Brain microvascular endothelial cell (primary cell): ENCODE results near the gene KCNQ1OT1.

ENCODE experiments used
- DNase-seq: peaks from one replicate; pipeline ENCODE4 v3.0.0-alpha.2; 2020
- H3K27ac ChIP-seq: fragments of 250-450 bp; sonication (Bioruptor Pico); 2 replicates; pipeline ENCODE4 v1.5.1; 2020; ENCODE audit warnings: mild to moderate bottlenecking, moderate library complexity
- H3K27me3 ChIP-seq: fragments of 250-450 bp; sonication (Bioruptor Pico); replicated peaks from 2 replicates; pipeline ENCODE4 v1.5.1; 2020; ENCODE audit warnings: mild to moderate bottlenecking
- H3K36me3 ChIP-seq: fragments of 250-450 bp; sonication (Bioruptor Pico); replicated peaks from 2 replicates; pipeline ENCODE4 v1.5.1; 2020; ENCODE audit warnings: mild to moderate bottlenecking
- H3K4me3 ChIP-seq: 2 replicates; pipeline ENCODE4 v1.5.1; 2011; ENCODE audit warnings: low read depth, mild to moderate bottlenecking, control low read depth, low read length, moderate library complexity
- in situ Hi-C: cut with HindIII; loops from 2 replicates; pipeline ENCODE4 v1.10.0; 2017; ENCODE audit warnings: low sequenced_read_pairs, low pct_ligation_motif_present
- TF ChIP-seq, protein P1 (sequence below): IDR thresholded peaks from 2 replicates; pipeline ENCODE4 v1.5.1; 2011; ENCODE audit warnings: low read depth, mild to moderate bottlenecking, moderate library complexity, low read length, control low read depth, inconsistent platforms; ENCODE audit errors: missing control alignments

KCNQ1OT1 gene

DNA sequence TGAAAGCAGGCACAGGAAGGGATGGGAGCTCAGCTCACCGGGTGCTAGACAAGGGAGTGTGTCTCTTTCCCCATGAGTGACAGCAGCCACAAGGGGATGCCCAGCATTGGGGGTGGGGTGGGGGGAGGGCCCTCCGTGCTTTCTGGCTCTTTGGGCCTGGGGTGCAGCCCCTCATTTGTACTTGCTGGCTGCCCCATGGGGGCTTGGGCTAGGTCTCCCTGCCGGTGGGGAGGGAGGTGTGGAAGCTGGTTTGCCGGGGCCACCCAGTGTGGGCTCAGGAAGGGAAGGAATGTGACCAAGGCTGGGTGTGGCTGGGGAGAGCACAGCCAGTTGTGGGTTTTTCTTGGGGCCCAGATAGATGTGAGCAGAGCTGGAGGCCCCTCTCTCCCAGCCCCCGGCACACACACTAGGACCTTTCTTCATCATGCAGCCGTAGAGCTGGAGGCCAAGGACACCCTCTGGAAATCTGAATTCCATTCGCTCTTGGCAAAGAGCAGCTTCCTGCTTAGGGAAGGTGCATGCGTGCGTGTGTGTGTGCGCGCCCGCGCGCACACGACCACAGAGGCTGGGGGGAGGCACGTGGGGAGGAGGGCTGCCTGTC is 25.8 kb downstream of the KCNQ1OT1 start:
- no peak overlapping the region for H3K27ac ChIP-seq
- H3K27me3 ChIP-seq = no peaks in the 10 kb centered on the region
- DNase-seq = no peak
- no peaks in the 10 kb centered on the region for H3K36me3 ChIP-seq
- no peak overlapping the region for H3K4me3 ChIP-seq
- in situ Hi-C loops = no loop called here
- TF ChIP-seq, protein P1, sequence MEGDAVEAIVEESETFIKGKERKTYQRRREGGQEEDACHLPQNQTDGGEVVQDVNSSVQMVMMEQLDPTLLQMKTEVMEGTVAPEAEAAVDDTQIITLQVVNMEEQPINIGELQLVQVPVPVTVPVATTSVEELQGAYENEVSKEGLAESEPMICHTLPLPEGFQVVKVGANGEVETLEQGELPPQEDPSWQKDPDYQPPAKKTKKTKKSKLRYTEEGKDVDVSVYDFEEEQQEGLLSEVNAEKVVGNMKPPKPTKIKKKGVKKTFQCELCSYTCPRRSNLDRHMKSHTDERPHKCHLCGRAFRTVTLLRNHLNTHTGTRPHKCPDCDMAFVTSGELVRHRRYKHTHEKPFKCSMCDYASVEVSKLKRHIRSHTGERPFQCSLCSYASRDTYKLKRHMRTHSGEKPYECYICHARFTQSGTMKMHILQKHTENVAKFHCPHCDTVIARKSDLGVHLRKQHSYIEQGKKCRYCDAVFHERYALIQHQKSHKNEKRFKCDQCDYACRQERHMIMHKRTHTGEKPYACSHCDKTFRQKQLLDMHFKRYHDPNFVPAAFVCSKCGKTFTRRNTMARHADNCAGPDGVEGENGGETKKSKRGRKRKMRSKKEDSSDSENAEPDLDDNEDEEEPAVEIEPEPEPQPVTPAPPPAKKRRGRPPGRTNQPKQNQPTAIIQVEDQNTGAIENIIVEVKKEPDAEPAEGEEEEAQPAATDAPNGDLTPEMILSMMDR = no peak

DNA sequence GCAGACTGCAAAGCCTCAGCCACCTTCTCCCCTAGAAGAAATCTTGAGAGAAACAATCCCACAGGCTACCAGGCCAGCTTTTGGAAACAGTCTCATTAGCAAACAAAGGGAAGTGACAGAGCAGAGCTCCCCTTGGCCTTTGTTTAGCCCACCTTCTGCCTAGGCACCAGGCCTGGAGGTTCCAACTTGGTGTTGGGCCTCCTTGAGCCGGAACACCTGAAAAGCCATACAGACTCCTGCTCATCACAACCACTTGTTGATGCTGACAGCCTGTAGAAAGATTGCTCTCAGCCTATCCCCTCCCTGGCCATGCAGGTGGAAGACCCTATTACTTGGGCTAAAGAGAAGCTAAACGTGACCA is 26.6 kb downstream of the KCNQ1OT1 start:
- TF ChIP-seq, protein P1 = no peak
- in situ Hi-C loops = no loop called here
- no peaks in the 10 kb centered on the region for H3K36me3 ChIP-seq
- no peak for DNase-seq
- H3K27ac ChIP-seq = no peak overlapping the region
- H3K4me3 ChIP-seq = no peak overlapping the region
- H3K27me3 ChIP-seq = no peaks in the 10 kb centered on the region

DNA sequence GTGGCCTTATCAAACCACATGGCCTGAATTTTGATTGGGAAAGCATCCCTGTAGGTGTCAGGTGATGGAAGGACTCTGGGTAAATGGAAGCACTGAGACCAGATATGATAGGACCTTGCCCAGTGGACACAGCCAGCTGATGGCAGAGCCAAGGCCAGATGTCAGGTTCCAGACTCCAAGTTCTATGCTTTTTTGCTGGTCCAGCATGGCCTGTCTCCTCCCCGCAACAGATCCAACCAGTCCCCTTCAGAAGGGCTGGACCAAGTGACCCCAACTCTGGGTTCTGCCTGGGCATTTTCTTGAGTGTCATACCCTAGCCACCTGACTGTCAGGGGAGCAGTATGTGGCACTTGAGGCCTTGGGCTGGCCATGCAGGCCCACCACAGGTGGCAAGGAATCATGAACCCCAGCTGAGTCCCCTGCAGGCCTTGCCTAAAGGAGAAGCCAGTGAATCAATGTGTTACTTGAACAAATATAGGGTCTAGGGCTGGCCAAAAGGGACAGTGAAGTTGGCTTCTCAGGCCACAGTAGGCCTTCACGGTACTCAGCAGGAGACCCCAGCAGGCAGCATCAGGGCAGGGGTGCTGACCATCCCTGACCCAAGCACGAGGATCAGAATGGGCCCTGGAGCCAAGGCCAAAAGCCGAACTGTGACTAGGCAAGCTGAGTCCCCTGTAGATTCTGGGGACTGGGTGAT is 27.1 kb downstream of the KCNQ1OT1 start:
- DNase-seq = no peak
- TF ChIP-seq, protein P1 = no peak
- in situ Hi-C loops = no loop called here

DNA sequence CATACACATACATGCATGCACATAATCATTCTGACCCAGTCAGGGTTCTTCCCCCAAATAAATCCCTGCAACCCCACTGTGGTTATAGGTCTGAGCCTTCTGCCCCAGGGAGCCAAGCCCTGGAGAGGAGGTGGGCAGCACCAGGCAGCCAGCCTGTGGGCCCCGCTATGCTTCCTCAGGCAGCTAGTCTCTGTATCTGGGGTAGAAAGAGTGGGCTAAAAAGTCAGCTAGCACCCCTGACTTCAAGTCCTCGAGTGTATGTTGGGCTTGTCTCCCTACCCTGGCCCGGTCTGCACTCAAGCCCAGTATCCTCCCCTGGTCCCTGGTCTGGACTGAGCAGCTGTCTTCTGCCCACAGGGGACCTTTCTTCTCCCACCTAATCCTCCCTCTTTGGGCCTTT is 28.0 kb downstream of the KCNQ1OT1 start:
- DNase-seq = no peak
- in situ Hi-C loops = no loop called here
- TF ChIP-seq, protein P1 = no peak
- Histone ChIP-seq H3K4me3 (no peak overlapping the region), H3K27me3 (no peaks in the 10 kb centered on the region), H3K27ac (no peak overlapping the region), H3K36me3 (no peaks in the 10 kb centered on the region)

More for the DNA sequence above, 27.1 kb downstream of the KCNQ1OT1 start:
- H3K27ac ChIP-seq = no peak overlapping the region
- no peak overlapping the region for H3K4me3 ChIP-seq
- H3K27me3 ChIP-seq = no peaks in the 10 kb centered on the region
- H3K36me3 ChIP-seq = no peaks in the 10 kb centered on the region

DNA sequence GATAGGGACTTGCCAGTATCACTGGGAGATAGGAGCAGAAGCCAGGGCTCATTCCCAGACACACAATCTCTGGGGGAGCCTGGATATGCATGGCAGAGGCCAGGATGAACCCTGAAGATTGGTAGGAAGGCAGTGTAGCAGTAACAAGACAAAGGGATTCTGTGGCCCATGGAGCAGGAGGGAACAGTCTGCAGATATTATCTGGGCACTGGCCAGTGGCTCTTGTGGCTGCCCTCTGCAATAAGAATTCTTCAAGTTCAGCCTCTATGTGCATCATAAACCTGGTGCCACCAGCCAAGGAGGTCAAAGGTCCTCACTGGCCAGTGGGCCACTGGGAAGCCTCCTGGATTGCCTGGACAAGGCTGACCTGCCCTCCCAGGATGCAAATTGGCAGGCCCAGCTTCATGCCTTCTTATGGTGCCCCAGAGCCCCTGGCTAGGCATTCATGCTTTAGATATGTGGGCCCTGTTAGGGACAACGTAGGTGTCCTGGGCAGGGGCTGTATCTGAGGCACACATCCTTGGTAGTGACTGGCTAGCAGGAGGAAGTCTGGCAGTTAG is 29.2 kb downstream of the KCNQ1OT1 start:
- no peaks in the 10 kb centered on the region for H3K36me3 ChIP-seq
- H3K27ac ChIP-seq = no peak overlapping the region
- TF ChIP-seq, protein P1 = no peak
- no peak for DNase-seq
- in situ Hi-C loops = no loop called here
- H3K27me3 ChIP-seq = no peaks in the 10 kb centered on the region
- H3K4me3 ChIP-seq = no peak overlapping the region
